ENCODE measurements around the gene DGKD. TPM values are rescaled to one million over a fixed set of nuclear protein-coding genes. Genes with fewer than 3 reads are reported as not detected.

Gene DGKD
- total and polyA plus RNA-seq, 2 donors from 2014 or later, result 2.6 to 32.3 TPM

DNA sequence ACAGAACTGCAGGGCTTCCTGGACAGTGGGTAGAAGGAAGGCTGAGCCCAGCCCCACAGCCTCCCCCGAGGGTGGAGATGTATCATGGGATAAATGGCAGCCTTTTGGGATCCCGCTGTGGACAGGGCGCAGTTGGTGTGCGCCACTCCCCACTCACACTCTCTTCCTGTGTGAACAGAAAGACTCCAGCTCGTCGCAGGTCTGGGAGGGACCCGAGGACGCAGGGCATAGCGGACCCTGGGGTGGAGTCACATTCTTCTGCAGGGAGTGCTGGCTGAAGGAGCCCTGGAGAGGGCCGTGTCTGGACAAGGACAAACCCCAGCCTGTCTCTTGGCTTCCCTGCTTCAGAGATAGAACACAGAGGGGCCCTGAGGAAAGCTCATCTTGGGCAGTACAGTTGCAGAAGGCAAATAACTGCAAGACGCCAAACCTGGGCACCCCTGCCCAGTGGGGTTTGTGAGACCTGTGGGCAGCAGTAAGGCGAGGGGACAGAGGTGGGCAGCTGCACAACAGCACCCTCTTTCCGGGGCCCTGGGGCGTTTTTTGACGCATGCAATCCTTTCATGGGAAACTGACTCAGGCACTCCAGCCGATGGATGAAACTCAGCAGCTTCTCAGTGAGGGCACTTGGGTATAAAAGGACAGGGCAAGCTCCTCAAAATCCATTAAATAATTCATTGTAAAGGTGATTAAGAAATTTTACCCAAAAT lies 110.4 kb downstream of the DGKD start:
- intact Hi-C loops (cut with DNase I), result no loop called here
- no peak overlapping the region for H3K4me3 ChIP-seq (ENCODE audit: low read length in 3 of 3)
- TF ChIP-seq, protein P1, sequence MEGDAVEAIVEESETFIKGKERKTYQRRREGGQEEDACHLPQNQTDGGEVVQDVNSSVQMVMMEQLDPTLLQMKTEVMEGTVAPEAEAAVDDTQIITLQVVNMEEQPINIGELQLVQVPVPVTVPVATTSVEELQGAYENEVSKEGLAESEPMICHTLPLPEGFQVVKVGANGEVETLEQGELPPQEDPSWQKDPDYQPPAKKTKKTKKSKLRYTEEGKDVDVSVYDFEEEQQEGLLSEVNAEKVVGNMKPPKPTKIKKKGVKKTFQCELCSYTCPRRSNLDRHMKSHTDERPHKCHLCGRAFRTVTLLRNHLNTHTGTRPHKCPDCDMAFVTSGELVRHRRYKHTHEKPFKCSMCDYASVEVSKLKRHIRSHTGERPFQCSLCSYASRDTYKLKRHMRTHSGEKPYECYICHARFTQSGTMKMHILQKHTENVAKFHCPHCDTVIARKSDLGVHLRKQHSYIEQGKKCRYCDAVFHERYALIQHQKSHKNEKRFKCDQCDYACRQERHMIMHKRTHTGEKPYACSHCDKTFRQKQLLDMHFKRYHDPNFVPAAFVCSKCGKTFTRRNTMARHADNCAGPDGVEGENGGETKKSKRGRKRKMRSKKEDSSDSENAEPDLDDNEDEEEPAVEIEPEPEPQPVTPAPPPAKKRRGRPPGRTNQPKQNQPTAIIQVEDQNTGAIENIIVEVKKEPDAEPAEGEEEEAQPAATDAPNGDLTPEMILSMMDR (IDR thresholded peaks at IDR 0.05; ENCODE audit: borderline replicate concordance, extremely low read depth, insufficient read depth), result no peak

DNA sequence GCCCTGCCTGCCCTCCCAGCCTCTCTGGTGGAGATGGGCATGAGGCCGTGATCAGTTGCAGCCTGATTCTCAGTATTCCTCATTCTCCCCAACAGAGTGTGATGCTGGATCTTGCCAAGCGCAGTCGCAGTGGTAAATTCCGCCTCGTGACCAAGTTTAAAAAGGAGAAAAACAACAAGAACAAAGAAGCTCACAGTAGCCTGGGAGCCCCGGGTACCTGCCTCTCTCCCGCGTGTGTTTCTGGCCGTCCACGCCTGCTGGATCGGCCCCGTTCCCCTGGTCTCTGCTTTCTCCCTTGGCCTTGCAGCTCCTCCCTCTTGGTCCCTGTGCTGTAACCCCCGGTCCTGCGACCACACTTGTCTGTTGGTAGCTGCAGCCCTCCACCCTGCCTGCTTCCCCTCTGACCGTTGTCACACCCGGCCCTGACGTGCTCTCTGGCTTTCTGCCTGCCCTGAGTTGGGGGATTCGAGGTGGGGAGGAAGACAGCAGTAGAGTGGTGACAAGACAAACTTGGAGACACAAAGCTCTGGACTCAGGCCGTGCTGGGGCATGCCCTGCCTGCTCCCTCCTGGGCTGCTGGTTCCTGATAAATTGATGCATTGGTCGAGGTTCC lies 112.8 kb downstream of the DGKD start:
- intact Hi-C loops (cut with DNase I), result no loop called here
- no peak for FAIRE-seq
- Histone ChIP-seq H3K4me1 (ENCODE audit: control insufficient read depth in 2 of 3, insufficient read depth in 2 of 3, low read depth in 1 of 3, low read length in 3 of 3) (no peaks in the 10 kb centered on the region), H3K27ac (ENCODE audit: low read depth in 2 of 2, low read length in 2 of 2) (no peak overlapping the region), H3K9ac (ENCODE audit: low read length in 3 of 3) (no peak overlapping the region), H3K4me3 (ENCODE audit: low read length in 3 of 3) (no peak overlapping the region), H3K9me3 (ENCODE audit: control insufficient read depth in 2 of 3, insufficient read depth in 1 of 3, low read length in 3 of 3) (no peaks in the 10 kb centered on the region), H3K27me3 (ENCODE audit: control insufficient read depth, insufficient read depth, low read length) (no peaks in the 10 kb centered on the region), H3K36me3 (ENCODE audit: control insufficient read depth in 2 of 3, insufficient read depth in 3 of 3, low read length in 3 of 3) (peaks cover 5 to 7% (median 7%) of the 10 kb centered on the region in 3 donors)
- TF ChIP-seq, protein P1 (IDR thresholded peaks at IDR 0.05; ENCODE audit: borderline replicate concordance, extremely low read depth, insufficient read depth), result no peak
- peak in 1 of 5 donors; percentile 46 for DNase-seq

More for the DNA sequence above, 110.4 kb downstream of the DGKD start:
- FAIRE-seq (no peak), DNase-seq (peak in 1 of 5 donors; percentile 66)
- Histone ChIP-seq H3K9me3 (ENCODE audit: control insufficient read depth in 2 of 3, insufficient read depth in 1 of 3, low read length in 3 of 3) (no peaks in the 10 kb centered on the region), H3K4me1 (ENCODE audit: control insufficient read depth in 2 of 3, insufficient read depth in 2 of 3, low read depth in 1 of 3, low read length in 3 of 3) (no peaks in the 10 kb centered on the region), H3K36me3 (ENCODE audit: control insufficient read depth in 2 of 3, insufficient read depth in 3 of 3, low read length in 3 of 3) (peaks cover 5 to 8% (median 7%) of the 10 kb centered on the region in 3 donors), H3K27ac (ENCODE audit: low read depth in 2 of 2, low read length in 2 of 2) (no peak overlapping the region), H3K27me3 (ENCODE audit: control insufficient read depth, insufficient read depth, low read length) (no peaks in the 10 kb centered on the region), H3K9ac (ENCODE audit: low read length in 3 of 3) (no peak overlapping the region)

DNA sequence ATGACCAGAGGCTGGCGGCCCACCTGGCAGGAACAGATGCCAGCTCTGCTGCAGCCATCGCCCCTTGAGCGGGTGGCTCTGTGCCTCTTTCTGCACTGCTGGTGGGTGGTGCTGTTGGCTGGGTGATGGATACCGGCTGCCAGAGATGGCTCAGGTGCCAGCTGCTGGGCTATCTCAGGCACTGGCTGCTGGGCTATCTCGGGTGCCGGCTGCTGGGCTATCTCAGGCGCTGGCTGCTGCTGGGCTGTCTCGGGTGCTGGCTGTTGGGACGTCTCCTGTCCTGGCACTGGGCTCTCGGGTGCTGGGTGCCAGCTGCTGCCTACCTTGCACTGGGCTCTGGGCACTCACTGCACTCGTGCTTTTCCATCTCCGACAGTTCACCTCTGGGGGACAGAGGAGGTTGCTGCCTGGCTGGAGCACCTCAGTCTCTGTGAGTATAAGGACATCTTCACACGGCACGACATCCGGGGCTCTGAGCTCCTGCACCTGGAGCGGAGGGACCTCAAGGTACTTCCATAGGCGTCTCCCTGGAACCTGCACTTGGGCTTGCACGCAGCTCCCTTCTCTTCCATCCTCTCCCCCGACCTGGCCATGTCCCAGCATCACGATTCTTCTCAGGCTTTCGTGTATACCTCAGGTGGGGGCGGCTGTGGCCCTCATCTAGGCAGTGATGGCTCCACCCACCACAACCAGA lies 113.9 kb downstream of the DGKD start:
- TF ChIP-seq, protein P1 (IDR thresholded peaks at IDR 0.05; ENCODE audit: borderline replicate concordance, extremely low read depth, insufficient read depth), result no peak
- FAIRE-seq (no peak), DNase-seq (peak in 2 of 5 donors; percentile 25 to 42)
- H3K9me3 ChIP-seq (ENCODE audit: control insufficient read depth in 2 of 3, insufficient read depth in 1 of 3, low read length in 3 of 3), result peaks cover 0 to 5% (median 0%) of the 10 kb centered on the region in 3 donors
- no peaks in the 10 kb centered on the region for H3K27me3 ChIP-seq (ENCODE audit: control insufficient read depth, insufficient read depth, low read length)
- H3K9ac ChIP-seq (ENCODE audit: low read length in 3 of 3), result no peak overlapping the region
- no peak overlapping the region for H3K4me3 ChIP-seq (ENCODE audit: low read length in 3 of 3)
- no peak overlapping the region for H3K27ac ChIP-seq (ENCODE audit: low read depth in 2 of 2, low read length in 2 of 2)
- H3K36me3 ChIP-seq (ENCODE audit: control insufficient read depth in 2 of 3, insufficient read depth in 3 of 3, low read length in 3 of 3), result peaks cover 5 to 7% (median 6%) of the 10 kb centered on the region in 3 donors
- H3K4me1 ChIP-seq (ENCODE audit: control insufficient read depth in 2 of 3, insufficient read depth in 2 of 3, low read depth in 1 of 3, low read length in 3 of 3), result no peaks in the 10 kb centered on the region
- intact Hi-C loops (cut with DNase I), result no loop called here

Data from kidney (tissue), 14 donors.